Coronary artery (tissue), 2 donors: Measurements from ENCODE around the gene GNB5.

Source experiments
- DNase-seq: peaks from one replicate; pipeline ENCODE4 v3.0.0-alpha.2; 2017; ENCODE audit warnings: low spot score
- H3K27ac ChIP-seq, 2 donors: fragments of 200-600 bp; sonication (generic); one replicate each; pipeline ENCODE4 v1.5.1; 2016 to 2019
- H3K4me3 ChIP-seq: fragments of 200-600 bp; sonication (generic); 2 replicates; pipeline ENCODE4 v1.5.1; 2016; ENCODE audit warnings: mild to moderate bottlenecking, moderate library complexity
- CTCF ChIP-seq: fragments of 200-600 bp; sonication (generic); IDR thresholded peaks from one replicate; pipeline ENCODE4 v1.5.1; 2019; ENCODE audit warnings: antibody characterized with exemption

Gene GNB5

GRCh38 chr15:52118969-52119749 is 72.0 kb downstream of the GNB5 start:
- no peak for DNase-seq
- TF ChIP-seq CTCF, result no peak
- H3K27ac ChIP-seq, result no peak overlapping the region
- H3K4me3 ChIP-seq, result no peak overlapping the region

- TF ChIP-seq CTCF, result no peak
- DNase-seq, result no peak
- Histone ChIP-seq H3K4me3 (no peak overlapping the region), H3K27ac (no peak overlapping the region)
Observed at GRCh38 chr15:52117549-52117948, 73.6 kb downstream of the GNB5 start.

- DNase-seq, result no peak
- no peak for TF ChIP-seq CTCF
- Histone ChIP-seq H3K4me3 (no peak overlapping the region), H3K27ac (no peak overlapping the region)
Observed at GRCh38 chr15:52115598-52116427, 75.4 kb downstream of the GNB5 start.

GRCh38 chr15:52114261-52115055 is 76.7 kb downstream of the GNB5 start:
- no peak for TF ChIP-seq CTCF
- no peak for DNase-seq
- H3K27ac ChIP-seq, result no peak overlapping the region
- H3K4me3 ChIP-seq, result no peak overlapping the region

- DNase-seq, result no peak
- Histone ChIP-seq H3K27ac (no peak overlapping the region), H3K4me3 (no peak overlapping the region)
- no peak for TF ChIP-seq CTCF
Observed at GRCh38 chr15:52113708-52114107, 77.5 kb downstream of the GNB5 start.

- no peak overlapping the region for H3K27ac ChIP-seq
- no peak overlapping the region for H3K4me3 ChIP-seq
- no peak for TF ChIP-seq CTCF
- DNase-seq, result no peak
Observed at GRCh38 chr15:52113235-52113634, 78.0 kb downstream of the GNB5 start.
